Skin of body (tissue), 2 donors: ENCODE data around the gene ATP5F1C. TPM values are rescaled to one million over a fixed set of nuclear protein-coding genes. Genes with fewer than 3 reads are reported as not detected.

ENCODE experiments used
- DNase-seq: peaks from one replicate; lab custom pipeline; 2025; lab: John Stamatoyannopoulos, UW
- total RNA-seq: library from RNA; depleted of rRNA; stranded (reverse); fragments of >200 nt; gene quantifications from one replicate; pipeline ENCODE4 v1.2.3, GENCODE V29; 2014

Gene ATP5F1C
- total RNA-seq, 1 donor from 2014 or later: 164 TPM

- no peak for DNase-seq
These were observed 58.6 kb downstream of the ATP5F1C start for GRCh38 chr10:7846591-7846990.

- no peak for DNase-seq
These were observed 65.4 kb downstream of the ATP5F1C start for GRCh38 chr10:7853226-7853842.

- DNase-seq: no peak
These were observed 65.9 kb downstream of the ATP5F1C start for GRCh38 chr10:7853890-7854289.

- no peak for DNase-seq
These were observed 67.2 kb downstream of the ATP5F1C start for GRCh38 chr10:7855205-7855604.

GRCh38 chr10:7856678-7857077 is 68.7 kb downstream of the ATP5F1C start:
- no peak for DNase-seq

- DNase-seq: no peak
These were observed 69.3 kb downstream of the ATP5F1C start for GRCh38 chr10:7857262-7857661.

Other genes starting within 250 kb of the ATP5F1C start
- 28.4 TPM for gene ITIH5, start 121.2 kb upstream of the ATP5F1C start, total RNA-seq
- gene ITIH2, start 84.9 kb upstream of the ATP5F1C start, total RNA-seq: not detected
- gene KIN, start 184 bp upstream of the ATP5F1C start, total RNA-seq: 11.0 TPM
- 3.2 TPM for gene TAF3, start 30.3 kb downstream of the ATP5F1C start, total RNA-seq